HG02885 (cell line): ENCODE measurements around the gene CEP120.
"Not testable (repeated sequence)": the region's sequence is repeated elsewhere in the genome, so short reads cannot be mapped to it uniquely, and the experiment has no call there.

Experiments used
- ATAC-seq: cut with Tn5 transposase; IDR thresholded peaks from one replicate; pipeline ENCODE4 v1.9.1; 2021; ENCODE audit warnings: mild to moderate bottlenecking; ENCODE audit not compliant: unreplicated experiment, poor library complexity

CEP120 gene

DNA sequence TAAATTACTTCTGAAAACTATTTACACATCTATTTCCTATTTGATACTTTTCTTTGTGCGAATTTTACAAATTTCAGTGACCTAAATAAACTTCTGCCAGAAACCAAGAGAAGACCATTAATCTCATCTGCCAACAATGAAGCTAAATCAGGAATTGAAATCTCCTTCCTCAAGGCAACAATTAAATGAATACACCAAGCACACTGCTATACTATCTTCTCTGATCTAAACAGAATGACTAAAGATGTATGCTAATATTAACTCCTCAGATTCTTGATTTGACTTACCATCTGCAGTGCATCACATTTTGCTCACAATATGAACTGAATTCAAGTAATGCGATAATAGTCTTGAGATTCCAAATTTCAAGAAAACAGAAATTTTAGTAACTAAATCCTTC, 82.3 kb downstream of the CEP120 start:
- ATAC-seq = no peak

DNA sequence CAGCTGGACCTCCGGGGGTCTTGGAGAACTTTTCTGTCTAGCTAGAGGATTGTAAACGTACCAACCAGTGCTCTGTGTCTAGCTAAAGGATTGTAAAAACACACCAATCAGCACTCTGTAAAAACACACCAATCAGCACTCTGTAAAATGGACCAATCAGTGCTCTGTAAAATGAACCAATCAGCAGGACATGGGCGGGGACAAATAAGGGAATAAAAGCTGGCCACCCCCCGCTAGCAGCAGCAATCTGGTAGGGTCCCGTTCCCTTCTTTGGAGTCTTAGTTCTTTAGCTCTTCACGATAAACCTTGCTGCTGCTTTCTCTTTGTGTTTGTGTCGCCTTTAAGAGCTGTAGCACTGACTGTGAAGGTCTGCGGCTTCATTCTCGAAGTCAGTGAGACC, 114.8 kb downstream of the CEP120 start:
- not testable (repeated sequence) for ATAC-seq

DNA sequence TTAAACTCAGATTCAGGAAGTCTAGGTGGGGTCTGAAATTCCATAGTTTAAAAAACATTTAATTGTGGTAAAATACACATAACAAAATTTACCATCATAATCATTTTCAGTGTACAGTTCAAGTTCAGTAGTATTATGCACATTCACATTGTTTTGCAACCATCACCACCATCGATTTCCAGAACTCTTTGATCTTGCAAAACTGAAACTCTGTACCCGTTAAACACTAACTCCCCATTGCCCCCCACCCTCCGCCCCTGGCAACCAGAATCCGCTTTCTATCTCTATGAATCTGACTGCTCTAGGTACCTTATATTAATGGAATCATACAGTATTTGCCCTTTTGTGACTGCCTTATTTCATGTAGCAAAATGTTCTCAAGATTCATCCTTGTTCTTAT, 117.5 kb downstream of the CEP120 start:
- ATAC-seq = no peak

DNA sequence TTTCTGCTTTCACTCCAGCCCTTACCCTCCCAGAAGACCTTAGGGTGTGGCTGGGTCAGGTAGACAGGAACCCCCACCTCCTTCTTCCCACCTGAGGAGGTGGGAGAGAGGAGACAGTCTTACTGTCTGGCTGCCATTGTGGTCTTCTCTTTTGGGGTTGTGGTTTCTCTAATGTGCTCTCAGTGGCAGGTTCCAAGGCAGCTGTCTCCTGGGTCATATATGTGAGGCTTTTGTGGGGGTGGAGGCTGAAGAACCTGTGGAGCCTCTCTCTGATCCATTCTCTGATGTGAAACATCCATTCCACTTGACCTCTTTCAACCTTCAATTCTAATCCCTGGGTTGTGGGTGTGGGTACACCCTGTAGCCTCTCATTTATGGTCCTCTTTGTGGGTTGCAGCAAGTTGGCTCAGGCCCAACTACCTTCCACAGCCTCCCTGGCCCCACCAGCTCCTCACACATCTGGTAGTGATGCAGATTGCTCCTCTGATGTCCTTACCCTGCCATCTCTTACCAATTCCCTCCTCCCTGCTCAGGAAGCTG, 118.4 kb downstream of the CEP120 start:
- ATAC-seq = no peak

DNA sequence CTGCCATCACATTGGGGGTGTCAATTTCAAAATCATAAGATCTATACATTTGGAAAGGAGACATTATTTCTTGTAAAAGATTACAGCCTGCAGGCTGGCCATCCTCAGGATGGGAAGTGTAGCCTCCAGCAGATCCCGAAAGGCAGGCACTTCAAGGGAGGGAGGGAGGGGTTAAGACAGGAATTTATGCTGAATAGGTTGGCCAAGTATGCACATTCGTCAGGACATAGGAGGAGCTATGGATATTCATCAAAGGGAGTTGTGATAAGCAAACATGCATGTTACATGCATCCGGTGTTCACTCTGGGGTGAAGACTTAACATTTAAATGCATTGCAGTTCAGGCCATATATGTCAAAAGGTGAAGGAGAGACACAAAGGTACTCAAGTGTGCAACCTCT, 119.4 kb downstream of the CEP120 start:
- no peak for ATAC-seq

DNA sequence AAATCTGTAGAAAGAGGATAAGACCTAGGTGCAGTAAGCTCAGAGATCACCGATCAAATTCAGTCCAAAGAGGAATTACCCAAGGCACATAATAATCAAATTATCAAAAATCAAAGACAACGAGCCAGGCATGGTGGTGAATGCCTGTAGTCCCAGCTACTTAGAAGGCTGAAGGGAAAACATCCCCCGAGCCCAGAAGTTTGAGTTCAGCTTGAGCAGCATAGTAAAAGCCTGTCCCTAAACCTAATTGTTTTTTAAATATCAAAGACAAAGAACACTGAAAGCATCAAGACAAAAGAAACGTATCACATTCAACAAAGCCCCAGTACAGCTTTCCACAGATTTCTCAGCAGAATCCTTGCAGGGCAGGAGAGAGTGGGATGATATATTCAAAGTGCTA, 122.9 kb downstream of the CEP120 start:
- no peak for ATAC-seq

DNA sequence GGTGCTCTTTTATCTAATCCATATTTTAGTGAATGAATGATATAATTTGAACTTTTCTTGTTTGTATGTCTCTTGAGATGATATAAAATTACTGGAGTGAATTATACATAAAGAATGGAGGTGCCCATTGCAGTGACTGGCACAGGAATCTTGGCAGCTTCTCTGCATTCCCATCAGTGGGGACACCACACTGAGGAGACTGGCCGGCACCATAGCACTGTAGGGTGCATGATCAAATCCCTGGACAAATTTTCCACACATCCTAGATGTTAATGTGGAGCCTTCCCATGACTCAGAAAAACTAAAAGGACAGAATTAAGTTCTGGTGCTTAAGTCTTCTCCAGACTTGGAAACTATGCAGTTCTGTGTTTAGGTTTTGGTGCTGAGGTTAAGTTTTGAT, 124.1 kb downstream of the CEP120 start:
- no peak for ATAC-seq

DNA sequence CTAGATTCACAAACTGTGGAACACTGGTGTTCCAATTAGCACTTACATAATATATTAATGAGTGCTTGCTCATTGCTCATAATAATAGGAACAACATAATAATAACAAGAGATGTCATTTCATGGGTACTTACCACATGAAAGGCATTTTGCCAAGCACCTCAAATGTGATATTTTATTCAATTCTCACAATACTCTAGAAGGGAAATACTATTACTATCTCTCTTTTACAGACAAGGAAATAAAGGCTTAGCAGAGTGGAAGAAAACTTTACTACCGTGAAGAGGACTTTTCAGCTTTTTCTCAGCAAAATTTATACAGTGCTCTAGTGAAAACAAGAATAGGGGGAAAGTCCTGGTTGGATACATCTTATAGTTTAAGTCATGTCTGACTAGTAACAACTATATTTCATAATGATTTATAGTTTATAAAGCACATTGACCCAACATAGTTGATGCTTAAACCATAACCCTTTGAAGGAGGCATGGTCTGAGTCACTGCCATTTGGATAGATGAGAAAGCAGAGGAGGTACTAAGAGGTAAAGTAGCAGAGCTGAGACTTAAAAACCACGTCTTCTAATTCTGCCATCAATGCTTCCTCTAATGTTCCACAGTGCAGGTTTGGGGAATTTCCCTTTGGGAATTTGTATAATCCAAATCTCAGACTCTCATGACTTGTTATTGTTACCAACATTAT, 124.7 kb downstream of the CEP120 start:
- ATAC-seq = no peak

DNA sequence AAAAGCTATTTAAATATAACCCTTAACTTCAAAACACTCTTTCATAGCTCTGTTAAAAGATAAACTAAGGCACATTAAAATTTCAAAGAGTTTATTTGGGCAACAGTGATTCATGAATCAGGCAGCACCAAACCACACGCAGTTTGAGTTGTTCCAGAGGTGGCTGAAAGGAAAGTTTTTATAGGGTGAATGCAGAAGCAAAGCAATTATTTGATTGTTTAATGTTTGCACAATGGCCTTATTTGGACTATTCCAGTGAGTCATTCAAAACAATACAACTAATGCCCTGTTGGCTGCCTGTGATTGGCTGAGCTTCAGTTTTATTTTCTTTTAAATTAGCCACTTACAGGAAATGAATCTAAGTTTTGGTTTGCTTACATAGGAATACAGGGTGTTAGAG, 125.3 kb downstream of the CEP120 start:
- ATAC-seq = no peak

DNA sequence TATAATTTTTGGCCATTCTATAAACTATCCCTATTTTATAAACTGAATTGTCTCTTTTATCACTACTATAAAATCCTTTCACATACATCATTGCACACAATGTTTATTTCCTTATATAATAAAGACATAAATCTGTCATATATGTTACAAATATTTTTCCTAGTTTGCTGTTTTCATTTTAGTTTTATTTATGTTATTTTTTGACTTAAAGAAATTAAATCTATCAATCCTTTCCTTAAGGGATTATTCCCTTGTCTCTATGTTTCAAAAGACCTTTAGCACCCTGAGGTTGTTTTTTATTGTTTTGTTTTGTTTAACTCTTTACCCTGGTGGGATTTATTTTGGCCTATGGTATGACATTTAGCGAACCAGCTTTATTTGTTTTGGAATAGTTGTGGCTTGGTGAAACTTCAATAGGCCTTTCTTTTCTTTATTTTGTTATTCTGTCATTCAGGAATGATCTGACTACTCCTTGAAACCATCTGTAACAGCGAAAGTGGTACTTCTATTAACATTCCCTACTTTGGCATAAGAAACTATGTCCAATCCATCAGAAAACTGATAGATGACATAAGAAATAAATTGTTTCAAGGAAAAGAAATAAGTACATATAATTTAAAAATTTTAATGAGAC, 125.9 kb downstream of the CEP120 start:
- ATAC-seq = no peak
